Testis (tissue), 2 donors: ENCODE data around the gene MAP2K3.

Source experiments
- POLR2A ChIP-seq: fragments of 450-650 bp; IDR thresholded peaks from one replicate; pipeline ENCODE4 v1.6.1; 2017; ENCODE audit warnings: antibody characterized with exemption, mild to moderate bottlenecking, moderate library complexity
- TF ChIP-seq, protein P1 (sequence below), 3 experiments: fragments of 450-650 bp in 2 of 3; fragments of 200-600 bp in 1 of 3; sonication (generic) in 1 of 3; IDR thresholded peaks; one replicate each; pipeline ENCODE4 v1.5.1; 2016 to 2019; ENCODE audit warnings: antibody characterized with exemption in 3 of 3, mild to moderate bottlenecking in 2 of 3, moderate library complexity in 1 of 3

DNA sequence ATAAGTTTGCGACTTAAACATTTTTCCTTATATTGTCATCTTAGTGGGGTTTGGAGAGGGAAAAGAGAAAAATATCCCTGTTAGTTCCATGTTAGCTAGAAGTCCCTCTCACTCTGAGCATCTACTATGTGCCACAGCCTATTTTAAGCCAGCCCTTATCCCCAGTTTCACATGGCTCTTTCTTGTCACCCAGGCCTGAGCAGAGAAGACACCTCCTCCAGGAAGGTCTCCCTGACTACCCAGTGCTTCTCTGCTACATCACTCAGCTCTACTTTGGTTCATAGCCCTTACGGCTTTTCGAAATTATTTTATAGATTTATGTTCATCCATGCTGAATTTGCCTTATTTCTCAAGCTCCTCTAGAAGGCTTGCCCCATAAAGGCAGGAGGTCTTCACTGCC is 7.2 kb upstream of the MAP2K3 start:
- TF ChIP-seq, protein P1, sequence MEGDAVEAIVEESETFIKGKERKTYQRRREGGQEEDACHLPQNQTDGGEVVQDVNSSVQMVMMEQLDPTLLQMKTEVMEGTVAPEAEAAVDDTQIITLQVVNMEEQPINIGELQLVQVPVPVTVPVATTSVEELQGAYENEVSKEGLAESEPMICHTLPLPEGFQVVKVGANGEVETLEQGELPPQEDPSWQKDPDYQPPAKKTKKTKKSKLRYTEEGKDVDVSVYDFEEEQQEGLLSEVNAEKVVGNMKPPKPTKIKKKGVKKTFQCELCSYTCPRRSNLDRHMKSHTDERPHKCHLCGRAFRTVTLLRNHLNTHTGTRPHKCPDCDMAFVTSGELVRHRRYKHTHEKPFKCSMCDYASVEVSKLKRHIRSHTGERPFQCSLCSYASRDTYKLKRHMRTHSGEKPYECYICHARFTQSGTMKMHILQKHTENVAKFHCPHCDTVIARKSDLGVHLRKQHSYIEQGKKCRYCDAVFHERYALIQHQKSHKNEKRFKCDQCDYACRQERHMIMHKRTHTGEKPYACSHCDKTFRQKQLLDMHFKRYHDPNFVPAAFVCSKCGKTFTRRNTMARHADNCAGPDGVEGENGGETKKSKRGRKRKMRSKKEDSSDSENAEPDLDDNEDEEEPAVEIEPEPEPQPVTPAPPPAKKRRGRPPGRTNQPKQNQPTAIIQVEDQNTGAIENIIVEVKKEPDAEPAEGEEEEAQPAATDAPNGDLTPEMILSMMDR (IDR thresholded peaks at IDR 0.05), result no peak
- no peak for TF ChIP-seq POLR2A
